DND-41 (cell line): ENCODE results near the gene NOS2.

ENCODE experiments used
- ATAC-seq: fragments of 200-7000 bp; cut with Tn5 transposase; 3 replicates; pipeline ENCODE4 v1.9.1; 2021; ENCODE audit warnings: low read depth; ENCODE audit not compliant: insufficient read depth
- DNase-seq: peaks from one replicate; pipeline ENCODE4 v3.0.0-alpha.2; 2020
- H2AFZ ChIP-seq: 2 replicates; pipeline ENCODE4 v1.6.0; 2012; ENCODE audit warnings: low read depth, low read length
- H3K27ac ChIP-seq: 2 replicates; pipeline ENCODE4 v1.5.1; 2012; ENCODE audit warnings: low read length, inconsistent platforms
- H3K27me3 ChIP-seq: fragments of 200-600 bp; sonication (generic); 2 replicates; pipeline ENCODE4 v1.6.0; 2012; ENCODE audit warnings: low read length, mild to moderate bottlenecking, inconsistent platforms; ENCODE audit not compliant: insufficient read depth, poor library complexity
- H3K36me3 ChIP-seq: 2 replicates; pipeline ENCODE4 v1.5.1; 2012; ENCODE audit warnings: low read length, inconsistent platforms; ENCODE audit not compliant: insufficient read depth
- H3K4me1 ChIP-seq: 2 replicates; pipeline ENCODE4 v1.5.1; 2012; ENCODE audit warnings: mild to moderate bottlenecking, low read length; ENCODE audit not compliant: insufficient read depth
- H3K4me2 ChIP-seq: 2 replicates; pipeline ENCODE4 v1.6.0; 2012; ENCODE audit warnings: mild to moderate bottlenecking, moderate library complexity, low read length, inconsistent platforms; ENCODE audit not compliant: insufficient read depth
- H3K4me3 ChIP-seq, 2 experiments: fragments of 200-600 bp in 1 of 2; shearing (Covaris generic) in 1 of 2; 2 replicates each; pipeline ENCODE4 v1.5.1; 2012 to 2016; ENCODE audit warnings: inconsistent platforms in 2 of 2, low read length in 2 of 2, mild to moderate bottlenecking in 2 of 2, low read depth in 1 of 2, moderate library complexity in 1 of 2
- H3K79me2 ChIP-seq: 2 replicates; pipeline ENCODE4 v1.6.0; 2012; ENCODE audit warnings: low read length, inconsistent platforms; ENCODE audit not compliant: insufficient read depth
- H3K9ac ChIP-seq: 2 replicates; pipeline ENCODE4 v1.6.0; 2012; ENCODE audit warnings: low read depth, mild to moderate bottlenecking, inconsistent platforms, low read length, moderate library complexity
- H3K9me3 ChIP-seq: 2 replicates; pipeline ENCODE4 v1.5.1; 2012; ENCODE audit warnings: low read length, moderate library complexity, mild to moderate bottlenecking, inconsistent platforms; ENCODE audit not compliant: insufficient read depth, severe bottlenecking
- H4K20me1 ChIP-seq: 2 replicates; pipeline ENCODE4 v1.6.0; 2012; ENCODE audit warnings: low read length; ENCODE audit not compliant: insufficient read depth
- CTCF ChIP-seq: IDR thresholded peaks from 2 replicates; pipeline ENCODE4 v1.5.1; 2012; ENCODE audit warnings: borderline replicate concordance, low read length, moderate library complexity, mild to moderate bottlenecking; ENCODE audit not compliant: poor library complexity, severe bottlenecking; ENCODE audit errors: extremely low read depth
- EZH2 ChIP-seq: IDR thresholded peaks from 3 replicates; pipeline ENCODE4 v1.6.1; 2012; ENCODE audit warnings: borderline replicate concordance, low read depth, mild to moderate bottlenecking, moderate library complexity, low read length, inconsistent platforms; ENCODE audit not compliant: severe bottlenecking

NOS2 gene

GRCh38 chr17:27807567-27808470 lies 7.5 kb upstream of the NOS2 start:
- Histone ChIP-seq H3K4me2 (peak overlapping the region; percentile 44), H2AFZ (peak overlapping the region; percentile 51), H3K36me3 (no peaks in the 10 kb centered on the region), H3K4me3 (peak overlapping the region in 1 of 2 experiments; percentile 2; a peak in 1 of 4 replicates), H3K4me1 (peaks cover 20% of the 10 kb centered on the region), H3K9ac (no peak overlapping the region), H4K20me1 (no peaks in the 10 kb centered on the region), H3K27ac (no peak overlapping the region), H3K27me3 (no peaks in the 10 kb centered on the region), H3K9me3 (no peaks in the 10 kb centered on the region), H3K79me2 (no peaks in the 10 kb centered on the region)
- DNase-seq = peak; percentile 68
- ATAC-seq = peak; percentile 91
- TF ChIP-seq EZH2 (no peak), CTCF (peak; percentile 2)

- peak overlapping the region in 1 of 2 experiments; percentile 47; a peak in 2 of 4 replicates for H3K4me3 ChIP-seq
Observed at GRCh38 chr17:27805520-27806146, 5.3 kb upstream of the NOS2 start.

GRCh38 chr17:27804113-27804512 lies 3.8 kb upstream of the NOS2 start:
- H2AFZ ChIP-seq = no peak overlapping the region
- H3K79me2 ChIP-seq = no peaks in the 10 kb centered on the region
- H3K27me3 ChIP-seq = no peaks in the 10 kb centered on the region
- no peak overlapping the region for H3K4me3 ChIP-seq
- no peaks in the 10 kb centered on the region for H4K20me1 ChIP-seq
- H3K36me3 ChIP-seq = no peaks in the 10 kb centered on the region
- DNase-seq = no peak
- TF ChIP-seq EZH2 = no peak
- TF ChIP-seq CTCF = no peak
- ATAC-seq = no peak
- H3K9me3 ChIP-seq = no peaks in the 10 kb centered on the region
- no peak overlapping the region for H3K9ac ChIP-seq
- no peak overlapping the region for H3K4me2 ChIP-seq
- no peak overlapping the region for H3K27ac ChIP-seq
- peaks cover 20% of the 10 kb centered on the region for H3K4me1 ChIP-seq

More at GRCh38 chr17:27805520-27806146, 5.3 kb upstream of the NOS2 start:
- peak; percentile 81 for ATAC-seq
- Histone ChIP-seq H3K4me1 (peaks cover 20% of the 10 kb centered on the region), H2AFZ (peak overlapping the region; percentile 83), H3K27me3 (no peaks in the 10 kb centered on the region), H3K27ac (0 out of 2 replicates have a peak overlapping the region, but pooled peaks have one; percentile 33), H3K9me3 (no peaks in the 10 kb centered on the region), H3K9ac (peak overlapping the region; percentile 28; the same call in 1 of the 2 replicates), H3K36me3 (no peaks in the 10 kb centered on the region), H4K20me1 (no peaks in the 10 kb centered on the region), H3K4me2 (peak overlapping the region; percentile 63), H3K79me2 (no peaks in the 10 kb centered on the region)
- no peak for TF ChIP-seq EZH2
- TF ChIP-seq CTCF = peak; percentile 92
- DNase-seq = peak; percentile 82
